HFFc6 (cell line): Measurements from ENCODE around the gene CCDC8. TPM values are rescaled to one million over a fixed set of nuclear protein-coding genes. Genes with fewer than 3 reads are reported as not detected.

Experiments used
- DNase-seq: peaks from one replicate; pipeline ENCODE4 v3.0.0-alpha.2; 2018
- H3K27ac Mint-ChIP-seq: 2 replicates; pipeline ENCODE4 v1.8.0; 2020; ENCODE audit warnings: mild to moderate bottlenecking, mixed read lengths
- H3K27me3 Mint-ChIP-seq: 2 replicates; pipeline ENCODE4 v1.8.0; 2021; ENCODE audit warnings: mild to moderate bottlenecking, moderate library complexity, mixed read lengths; ENCODE audit not compliant: insufficient read depth
- H3K36me3 Mint-ChIP-seq: 2 replicates; pipeline ENCODE4 v1.8.0; 2021; ENCODE audit warnings: low read depth, mixed read lengths
- H3K4me1 Mint-ChIP-seq: 2 replicates; pipeline ENCODE4 v1.8.0; 2020; ENCODE audit warnings: low read depth, mixed read lengths
- H3K4me3 Mint-ChIP-seq: 2 replicates; pipeline ENCODE4 v1.8.0; 2020; ENCODE audit warnings: mild to moderate bottlenecking, moderate library complexity, mixed read lengths
- H3K9me3 Mint-ChIP-seq: 2 replicates; pipeline ENCODE4 v1.8.0; 2020; ENCODE audit warnings: mild to moderate bottlenecking, mixed read lengths
- total RNA-seq, 6 experiments: library from RNA; stranded (reverse); fragmentation: NEBNext Ultra II Directional; extraction: Animal tissue kit (Norgen Biotek cat#: 25700); gene quantifications; 2 replicates in 1 of 6; 3 replicates in 5 of 6; pipeline ENCODE4 v1.2.3, GENCODE V29; 2021
- TF ChIP-seq, protein P1 (sequence below): fragments of 200-600 bp; sonication (generic); IDR thresholded peaks from 2 replicates; pipeline ENCODE4 v1.5.0; 2021; ENCODE audit warnings: antibody characterized with exemption, mild to moderate bottlenecking

CCDC8 gene
- total RNA-seq, 6 experiments from 2014 or later, result 6.3 to 10.6 (median 10.2) TPM

DNA sequence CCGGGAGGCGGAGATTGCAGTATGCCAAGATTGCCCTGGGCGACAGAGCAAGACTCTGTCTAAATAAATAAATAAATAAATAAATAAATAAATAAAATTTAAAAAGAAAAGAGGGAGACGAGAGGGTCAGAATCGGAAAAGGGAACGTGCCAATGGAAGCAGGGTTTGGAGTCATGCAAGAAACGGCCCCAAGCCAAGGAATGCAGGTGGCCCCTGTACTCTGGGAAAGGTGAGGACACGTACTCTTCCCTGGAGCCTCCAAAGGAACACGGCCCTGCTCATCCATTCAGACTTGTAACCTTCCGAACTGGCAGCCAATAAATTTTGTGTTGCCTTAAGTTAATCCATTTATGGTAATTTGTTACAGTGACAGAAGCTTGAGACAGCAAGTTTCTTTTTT lies 35.2 kb upstream of the CCDC8 start:
- Mint-ChIP-seq H3K9me3 (peaks cover 7% of the 10 kb centered on the region), H3K27me3 (peaks cover 16% of the 10 kb centered on the region), H3K4me1 (no peaks in the 10 kb centered on the region), H3K27ac (no peak overlapping the region), H3K36me3 (peaks cover 8% of the 10 kb centered on the region), H3K4me3 (no peak overlapping the region)
- TF ChIP-seq, protein P1, sequence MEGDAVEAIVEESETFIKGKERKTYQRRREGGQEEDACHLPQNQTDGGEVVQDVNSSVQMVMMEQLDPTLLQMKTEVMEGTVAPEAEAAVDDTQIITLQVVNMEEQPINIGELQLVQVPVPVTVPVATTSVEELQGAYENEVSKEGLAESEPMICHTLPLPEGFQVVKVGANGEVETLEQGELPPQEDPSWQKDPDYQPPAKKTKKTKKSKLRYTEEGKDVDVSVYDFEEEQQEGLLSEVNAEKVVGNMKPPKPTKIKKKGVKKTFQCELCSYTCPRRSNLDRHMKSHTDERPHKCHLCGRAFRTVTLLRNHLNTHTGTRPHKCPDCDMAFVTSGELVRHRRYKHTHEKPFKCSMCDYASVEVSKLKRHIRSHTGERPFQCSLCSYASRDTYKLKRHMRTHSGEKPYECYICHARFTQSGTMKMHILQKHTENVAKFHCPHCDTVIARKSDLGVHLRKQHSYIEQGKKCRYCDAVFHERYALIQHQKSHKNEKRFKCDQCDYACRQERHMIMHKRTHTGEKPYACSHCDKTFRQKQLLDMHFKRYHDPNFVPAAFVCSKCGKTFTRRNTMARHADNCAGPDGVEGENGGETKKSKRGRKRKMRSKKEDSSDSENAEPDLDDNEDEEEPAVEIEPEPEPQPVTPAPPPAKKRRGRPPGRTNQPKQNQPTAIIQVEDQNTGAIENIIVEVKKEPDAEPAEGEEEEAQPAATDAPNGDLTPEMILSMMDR, result no peak
- no peak for DNase-seq

- no peak overlapping the region for H3K27ac Mint-ChIP-seq
Observed at GRCh38 chr19:46447824-46448223, 34.5 kb upstream of the CCDC8 start.

GRCh38 chr19:46447006-46447405 lies 33.6 kb upstream of the CCDC8 start:
- Mint-ChIP-seq H3K4me1 (peaks cover 12% of the 10 kb centered on the region), H3K36me3 (peaks cover 8% of the 10 kb centered on the region), H3K27ac (no peak overlapping the region), H3K27me3 (peaks cover 11% of the 10 kb centered on the region), H3K9me3 (peaks cover 7% of the 10 kb centered on the region), H3K4me3 (no peak overlapping the region)
- DNase-seq, result no peak
- TF ChIP-seq, protein P1, result no peak

More at GRCh38 chr19:46447824-46448223, 34.5 kb upstream of the CCDC8 start:
- DNase-seq, result no peak
- H3K4me1 Mint-ChIP-seq, result peaks cover 6% of the 10 kb centered on the region
- H3K4me3 Mint-ChIP-seq, result no peak overlapping the region
- H3K27me3 Mint-ChIP-seq, result peaks cover 13% of the 10 kb centered on the region
- TF ChIP-seq, protein P1, result no peak
- H3K36me3 Mint-ChIP-seq, result peaks cover 8% of the 10 kb centered on the region
- peaks cover 7% of the 10 kb centered on the region for H3K9me3 Mint-ChIP-seq

- H3K9me3 Mint-ChIP-seq, result peaks cover 7% of the 10 kb centered on the region
- no peak overlapping the region for H3K27ac Mint-ChIP-seq
- H3K36me3 Mint-ChIP-seq, result peaks cover 8% of the 10 kb centered on the region
- TF ChIP-seq, protein P1, result no peak
- no peak overlapping the region for H3K4me3 Mint-ChIP-seq
- no peak for DNase-seq
- peaks cover 9% of the 10 kb centered on the region for H3K27me3 Mint-ChIP-seq
- peaks cover 13% of the 10 kb centered on the region for H3K4me1 Mint-ChIP-seq
Observed at GRCh38 chr19:46446021-46446420, 32.7 kb upstream of the CCDC8 start.

- TF ChIP-seq, protein P1, result no peak
- peaks cover 13% of the 10 kb centered on the region for H3K4me1 Mint-ChIP-seq
- peak overlapping the region; percentile 47 for H3K27ac Mint-ChIP-seq
- H3K4me3 Mint-ChIP-seq, result peak overlapping the region; percentile 12
- H3K9me3 Mint-ChIP-seq, result no peaks in the 10 kb centered on the region
- no peaks in the 10 kb centered on the region for H3K36me3 Mint-ChIP-seq
- DNase-seq, result peak; percentile 48
- peaks cover 5% of the 10 kb centered on the region; the same call in 1 of the 2 replicates for H3K27me3 Mint-ChIP-seq
Observed at GRCh38 chr19:46442808-46443450, 29.6 kb upstream of the CCDC8 start.
